Right lung (tissue), 10 donors: ENCODE data around the gene FGFBP1. TPM values are rescaled to one million over a fixed set of nuclear protein-coding genes. Genes with fewer than 3 reads are reported as not detected.

ENCODE experiments used
- DNase-seq, 2 donors: peaks; one replicate each; pipeline ENCODE4 v3.0.0-alpha.2; 2013
- long read RNA-seq, 8 donors: transcript quantifications; one replicate each; lab custom pipeline, GENCODE V29; 2026
- polyA plus RNA-seq, 5 donors: library from polyadenylated mRNA; unstranded; fragments of 120-200 nt; gene quantifications; one replicate each; pipeline versions ENCODE4 v1.2.1 to v1.2.3, GENCODE V29; 2013; ENCODE audit warnings: inconsistent platforms in 1 of 5, low replicate concordance in 1 of 5; ENCODE audit not compliant: insufficient read length in 5 of 5, insufficient read depth in 1 of 5

Gene FGFBP1
- under 1 TPM in 4 of 5 donors, not detected in 1; 0.11 to 0.18 (median 0.13) TPM for polyA plus RNA-seq
- long read RNA-seq, donor 1 = 0 reads
- long read RNA-seq, donor 2 = 0 reads
- long read RNA-seq, donor 3 = 0 reads
- long read RNA-seq, donor 4 = 0 reads
- long read RNA-seq, donor 5 = 0 reads
- long read RNA-seq, donor 6 = 0 reads
- long read RNA-seq, donor 7 = 0 reads
- long read RNA-seq, donor 8 = 0 reads

DNA sequence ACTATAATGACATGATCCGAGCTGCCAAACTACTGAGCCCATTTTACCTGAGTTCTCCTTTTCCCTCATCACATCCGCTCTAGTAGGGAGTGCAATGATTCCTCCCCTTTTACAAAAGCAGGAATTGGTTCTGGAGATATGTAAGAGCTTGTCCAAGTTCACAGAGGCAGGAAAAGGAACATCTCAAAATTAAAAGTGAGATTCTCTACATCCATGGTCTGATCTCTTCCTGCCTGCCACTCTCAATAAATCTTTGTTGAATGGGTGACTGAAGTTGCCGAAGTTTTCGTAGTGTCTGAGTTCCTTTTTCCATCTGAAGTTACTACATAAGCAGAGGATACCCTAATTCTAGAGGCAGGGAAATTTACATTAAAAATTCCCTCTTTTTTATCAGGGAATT, at the start of gene FGFBP1:
TSS of gene FGFBP1 (minus strand) at position 101 of the 400 bp plus-strand sequence. CDS start 2,108 bp downstream, outside the sequence.
- no peak for DNase-seq

DNA sequence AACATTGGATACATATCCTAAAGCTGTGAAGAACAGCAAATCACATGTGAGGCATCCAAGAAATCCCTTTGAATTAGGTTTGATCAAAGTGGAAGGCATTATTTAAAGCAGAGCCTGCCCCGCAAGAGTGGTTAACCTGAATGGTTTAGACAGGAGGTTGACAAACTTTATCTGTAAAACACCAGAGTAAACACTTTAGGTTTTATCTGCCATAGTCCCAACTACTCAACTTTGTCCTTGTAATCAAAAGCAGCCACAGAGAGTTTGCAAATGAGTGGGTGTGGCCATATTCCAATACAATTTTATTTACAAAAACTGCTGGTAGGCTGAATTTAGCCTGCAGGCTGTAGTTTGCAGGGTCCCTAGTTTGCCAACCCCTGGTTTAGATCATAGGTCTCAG, 49.7 kb upstream of the FGFBP1 start:
- DNase-seq = no peak

- DNase-seq = no peak
Observed at GRCh38 chr4:15986907-15987306, 48.4 kb upstream of the FGFBP1 start.

GRCh38 chr4:15983610-15984009, 45.1 kb upstream of the FGFBP1 start:
- no peak for DNase-seq

GRCh38 chr4:15982842-15983524, 44.4 kb upstream of the FGFBP1 start:
- no peak for DNase-seq

GRCh38 chr4:15976456-15977447, 38.2 kb upstream of the FGFBP1 start:
- DNase-seq = no peak

DNA sequence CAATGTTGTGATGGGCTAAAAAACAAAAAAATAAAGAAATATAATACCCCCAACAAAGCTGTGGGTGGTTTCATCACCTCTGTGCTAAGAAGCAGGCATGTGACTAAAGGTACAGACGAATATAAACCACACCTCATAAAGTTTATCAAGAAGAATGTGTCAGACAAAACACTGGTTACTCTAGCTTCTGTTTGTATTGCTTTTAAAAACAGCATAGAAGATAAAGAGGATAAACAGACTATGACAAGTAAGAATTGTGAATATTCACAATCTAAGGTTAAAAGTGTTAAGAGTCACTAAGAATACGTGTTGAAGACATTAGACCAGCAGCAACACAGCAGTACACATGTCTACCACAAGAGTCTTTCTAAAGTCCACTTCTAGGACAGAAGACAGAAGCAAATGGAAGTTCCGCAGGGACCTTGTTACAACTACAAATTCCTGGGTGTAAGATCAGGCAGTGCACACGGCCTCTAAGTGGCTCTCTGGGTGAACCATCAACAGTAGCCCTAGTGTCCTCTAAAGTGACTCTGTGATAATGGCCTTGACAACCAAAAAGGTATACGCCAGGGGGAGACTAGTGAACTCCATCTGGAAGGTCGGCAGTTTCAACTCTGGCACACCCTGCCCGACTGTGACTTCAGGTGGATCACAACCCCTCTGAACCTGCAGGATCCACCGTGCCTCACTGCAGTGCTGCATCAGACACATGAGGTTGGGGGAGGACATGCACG, 32.7 kb upstream of the FGFBP1 start:
- DNase-seq = no peak

GRCh38 chr4:15968551-15969300, 30.2 kb upstream of the FGFBP1 start:
- no peak for DNase-seq

- no peak for DNase-seq
Observed at GRCh38 chr4:15965325-15965724, 26.8 kb upstream of the FGFBP1 start.

DNA sequence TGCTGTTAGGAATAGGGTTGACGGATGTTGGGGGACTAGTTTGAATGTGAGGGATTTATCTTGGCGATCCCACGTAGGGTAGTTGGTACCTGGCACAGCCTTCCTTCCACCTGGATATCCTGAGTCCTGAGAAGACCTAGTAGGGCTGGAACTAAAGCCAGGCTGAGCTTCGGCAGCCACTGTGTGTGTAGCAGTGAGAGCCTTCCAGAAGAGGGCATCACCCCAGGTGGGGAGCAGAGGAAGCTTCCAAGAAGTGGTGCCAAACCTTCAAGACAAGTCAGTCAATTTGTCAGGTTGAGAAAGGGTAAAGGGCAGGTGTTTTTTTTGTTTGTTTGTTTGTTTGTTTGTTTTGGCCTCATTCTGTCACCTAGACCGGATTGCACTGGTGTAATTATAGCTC, 25.6 kb upstream of the FGFBP1 start:
- DNase-seq = no peak

- no peak for DNase-seq
Observed at GRCh38 chr4:15963576-15963975, 25.0 kb upstream of the FGFBP1 start.

GRCh38 chr4:15963001-15963451, 24.5 kb upstream of the FGFBP1 start, which contains the start of gene FGFBP2:
Gene FGFBP2, minus strand, starts transcription at chr4:15963175. Its CDS starts 46 bp downstream, at chr4:15963129.
- peak in 1 of 2 donors; percentile 23 for DNase-seq

DNA sequence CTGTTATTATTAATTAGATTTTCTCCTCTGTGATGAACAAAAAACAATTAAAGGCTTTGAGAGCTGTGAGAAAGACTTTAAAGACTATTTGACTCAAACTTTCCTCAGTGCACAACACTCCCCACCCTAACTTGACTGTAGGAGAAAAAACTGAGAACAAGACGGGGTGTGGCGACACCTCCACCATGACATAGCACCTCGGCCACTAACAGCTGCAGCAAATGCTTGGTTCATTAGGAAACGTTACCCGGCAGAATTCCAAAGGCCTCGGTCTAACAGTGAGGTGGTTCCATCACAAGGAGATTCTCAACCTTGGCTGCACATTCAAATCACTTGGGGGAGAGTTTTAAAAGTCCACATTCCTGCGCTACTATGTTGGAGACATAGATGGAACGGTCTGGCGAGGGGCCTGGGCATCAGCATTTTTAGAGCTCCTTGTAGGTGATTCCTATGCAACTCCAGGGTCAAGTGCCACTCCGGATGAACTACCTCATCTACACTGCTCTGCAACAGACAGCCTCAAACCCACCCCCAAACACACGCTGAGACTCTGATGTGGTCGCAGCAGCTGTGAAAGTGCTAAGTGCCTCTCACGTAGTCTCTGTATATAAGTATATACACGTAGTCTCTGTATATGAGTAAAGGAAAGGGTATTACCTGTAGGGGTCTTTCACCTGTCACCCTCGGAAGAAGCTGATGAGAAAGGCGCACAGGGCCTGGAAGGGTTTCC, 23.4 kb upstream of the FGFBP1 start:
- DNase-seq = no peak

DNA sequence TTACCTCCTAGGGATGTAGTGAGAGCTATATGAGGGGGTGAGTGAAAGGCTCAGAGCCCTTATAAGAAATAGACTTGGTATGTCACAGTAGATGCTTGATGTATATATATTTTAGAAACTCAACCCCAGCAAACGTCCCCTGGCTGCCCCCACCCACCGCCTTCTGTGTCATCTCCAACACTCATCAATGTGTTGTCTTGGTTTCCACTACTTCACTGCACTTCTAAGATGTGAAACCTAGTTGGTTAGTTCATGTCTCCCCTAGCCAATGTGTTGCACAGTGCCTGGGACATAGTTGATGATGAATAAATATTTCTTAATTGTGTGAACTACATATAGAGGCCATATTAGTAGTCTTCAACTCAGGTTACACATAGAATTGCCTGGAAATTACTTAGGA, 20.0 kb upstream of the FGFBP1 start:
- DNase-seq = no peak

DNA sequence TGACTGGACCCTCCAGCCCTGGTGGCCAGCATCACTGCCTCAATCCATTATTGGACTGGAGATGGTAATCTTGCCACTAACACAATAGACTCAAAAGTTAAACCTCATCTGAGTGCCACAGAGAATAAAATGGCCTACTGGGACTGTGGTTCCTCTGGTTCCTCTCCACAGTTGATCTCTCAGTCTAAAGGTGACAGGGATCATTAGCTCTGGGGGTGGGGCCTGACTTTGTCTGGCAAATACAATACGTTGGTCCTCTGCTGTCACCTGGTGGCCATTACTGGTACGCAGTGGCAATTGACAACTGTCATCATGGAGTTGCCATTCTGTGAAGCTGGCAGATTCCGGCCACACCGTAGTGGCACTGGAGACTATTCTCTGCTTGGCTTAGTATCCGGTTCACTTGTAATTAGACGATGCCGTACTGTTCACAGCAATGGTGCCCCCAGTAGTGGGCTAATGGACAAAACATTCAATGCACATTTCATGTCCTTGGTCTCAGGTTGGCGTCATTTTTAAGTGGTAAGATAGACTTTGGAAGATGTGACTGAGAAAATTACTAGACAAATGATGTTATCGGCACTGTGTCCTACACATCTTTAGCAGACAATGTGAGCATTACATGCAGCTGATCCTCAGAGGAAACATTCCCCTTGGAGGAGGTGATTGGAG, 17.8 kb upstream of the FGFBP1 start:
- DNase-seq = peak in 1 of 2 donors; percentile 21

- no peak for DNase-seq
Observed at GRCh38 chr4:15955670-15956069, 17.1 kb upstream of the FGFBP1 start.

DNA sequence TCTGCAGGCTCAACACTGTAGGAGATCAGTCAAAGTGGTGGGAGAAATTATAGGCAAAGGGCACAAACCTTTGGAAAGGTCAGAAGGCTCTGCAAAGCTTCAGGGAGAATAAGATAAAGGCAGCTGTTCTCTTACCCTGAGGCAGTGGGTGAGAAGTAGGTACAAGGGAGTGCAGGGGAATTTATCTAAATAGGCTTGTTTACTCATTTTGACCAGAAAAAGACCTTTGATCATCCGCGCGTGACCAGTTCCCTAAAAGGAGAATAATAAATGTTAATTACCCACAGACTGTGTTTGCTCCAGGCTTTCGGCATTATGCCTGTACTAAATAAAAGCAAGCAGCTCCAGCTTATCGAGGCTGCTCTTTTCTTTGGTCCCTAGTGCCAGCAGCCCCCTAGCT, 15.1 kb upstream of the FGFBP1 start:
- DNase-seq = no peak

- no peak for DNase-seq
Observed at GRCh38 chr4:15951781-15952180, 13.2 kb upstream of the FGFBP1 start.

DNA sequence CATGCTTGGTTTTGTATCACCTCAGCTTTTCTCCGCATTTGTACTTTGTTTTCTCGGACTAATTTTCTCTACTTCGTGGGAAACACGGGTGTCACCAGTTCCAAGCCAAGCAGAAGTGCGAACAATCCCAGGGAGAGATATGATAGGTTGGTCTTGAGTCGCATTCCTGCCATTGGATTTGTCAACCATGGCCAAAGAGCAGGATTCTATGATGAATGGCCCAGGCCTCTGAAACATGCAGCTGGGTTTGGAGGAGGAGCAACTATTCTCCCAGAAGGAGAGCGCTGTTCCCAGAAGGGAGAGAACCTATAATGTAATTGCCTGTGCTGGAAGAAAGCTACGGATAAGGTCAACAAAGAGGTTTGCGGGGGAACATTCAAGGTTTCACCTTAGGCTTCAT, 10.3 kb upstream of the FGFBP1 start:
- no peak for DNase-seq
